Raji (cell line): ENCODE measurements around the gene ZNF280D.

Experiments
- POLR2A ChIP-seq: IDR thresholded peaks from 2 replicates; pipeline ENCODE4 v1.6.1; 2011; ENCODE audit warnings: low read depth, low read length, control low read depth; ENCODE audit not compliant: insufficient read depth

ZNF280D gene

DNA sequence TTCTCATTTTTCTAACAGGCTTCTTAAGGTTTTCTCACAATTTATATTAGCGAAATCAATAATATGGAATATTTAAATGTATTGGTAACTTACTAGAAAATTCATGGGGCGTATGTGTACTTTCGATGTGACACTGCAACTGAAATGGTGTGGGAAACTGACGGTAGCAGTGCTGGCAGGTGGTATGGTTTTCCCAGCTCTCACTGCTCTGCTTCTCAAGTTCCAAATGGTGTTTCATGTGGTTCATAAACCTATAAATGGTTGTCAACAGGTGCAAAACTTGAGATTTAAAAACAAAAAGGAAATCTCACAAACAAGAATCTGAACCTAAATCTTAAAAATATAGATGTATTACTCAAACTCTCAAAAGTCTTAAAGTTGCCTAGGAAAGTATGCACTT lies 54.7 kb downstream of the ZNF280D start:
- no peak for TF ChIP-seq POLR2A

GRCh38 chr15:56677271-56677670 lies 56.0 kb downstream of the ZNF280D start:
- TF ChIP-seq POLR2A = no peak

- TF ChIP-seq POLR2A = no peak
Observed at GRCh38 chr15:56675930-56676329, 57.4 kb downstream of the ZNF280D start.

GRCh38 chr15:56674857-56675256 lies 58.5 kb downstream of the ZNF280D start:
- TF ChIP-seq POLR2A = no peak

DNA sequence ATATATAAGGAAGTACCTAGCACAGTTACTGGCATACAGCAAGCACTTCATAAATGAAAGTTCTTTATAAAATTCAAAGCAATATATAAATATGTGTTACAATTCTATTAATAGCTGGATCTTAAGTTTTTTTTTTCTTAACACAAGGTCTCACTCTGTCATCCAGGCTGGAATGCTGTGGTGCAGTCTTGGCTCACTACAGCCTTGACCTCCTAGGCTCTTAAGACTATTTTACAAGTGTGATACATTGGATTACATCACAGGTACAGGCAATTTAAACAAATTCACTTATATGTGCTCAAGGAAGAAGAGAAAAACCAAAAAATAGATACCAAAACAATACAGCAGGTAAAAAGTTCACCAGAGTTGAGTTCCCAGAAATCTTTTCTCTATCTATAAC lies 60.6 kb downstream of the ZNF280D start:
- no peak for TF ChIP-seq POLR2A

DNA sequence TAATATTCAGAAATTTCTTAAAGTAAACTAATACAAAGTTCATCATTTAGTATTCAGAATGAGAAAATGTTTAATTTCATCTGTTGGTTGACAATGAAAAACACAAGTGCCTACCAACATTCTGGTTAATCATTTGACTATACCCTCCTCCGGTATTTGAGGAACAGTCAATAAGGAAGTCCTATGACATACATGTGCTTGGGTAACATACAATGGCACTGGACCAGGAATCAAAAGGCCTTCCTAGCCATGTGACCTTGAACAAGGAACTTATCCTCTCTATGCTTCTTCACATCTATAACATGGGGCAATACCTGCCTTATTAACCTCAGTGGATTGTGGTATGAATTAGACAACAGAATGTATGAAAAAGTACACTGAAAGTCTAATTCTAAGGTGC lies 65.8 kb downstream of the ZNF280D start:
- TF ChIP-seq POLR2A = no peak

DNA sequence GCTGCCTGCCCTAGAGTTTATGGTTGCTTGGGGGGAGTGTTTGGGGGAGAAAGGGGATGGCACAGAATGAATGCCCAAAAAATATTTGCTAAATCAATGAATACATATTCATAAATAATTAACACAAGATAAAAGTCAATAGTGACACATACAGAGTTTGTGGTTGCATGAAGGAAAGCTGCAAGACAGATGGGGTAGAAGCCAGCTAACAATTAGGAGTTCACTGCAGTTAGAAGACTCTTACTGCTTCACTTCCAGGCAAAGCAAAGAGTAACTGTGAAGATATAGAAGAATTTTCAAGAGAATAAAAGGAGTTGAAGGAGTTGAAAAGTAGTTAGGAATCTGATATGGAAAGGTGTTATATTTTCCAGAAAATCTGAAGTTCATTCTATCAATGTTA lies 72.4 kb downstream of the ZNF280D start:
- no peak for TF ChIP-seq POLR2A

DNA sequence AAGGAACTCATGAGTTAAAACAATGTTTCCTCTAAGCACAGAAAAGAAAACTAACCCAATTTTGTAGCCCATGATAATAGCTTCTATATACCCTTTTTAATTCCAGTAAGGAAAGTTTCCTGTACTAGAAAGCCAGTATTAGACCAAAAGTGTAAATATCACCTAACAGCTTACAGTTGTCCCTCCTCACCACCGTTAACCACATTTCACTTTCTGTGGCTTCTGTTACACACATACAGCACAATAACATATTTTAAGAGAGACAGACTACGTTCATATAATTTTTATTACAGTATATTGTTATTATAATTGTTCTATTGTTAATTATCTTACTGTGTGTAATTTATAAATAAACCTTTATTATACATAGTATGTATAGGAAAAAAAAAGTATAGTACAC lies 74.1 kb downstream of the ZNF280D start:
- TF ChIP-seq POLR2A = no peak

- no peak for TF ChIP-seq POLR2A
Observed at GRCh38 chr15:56654624-56655023, 78.7 kb downstream of the ZNF280D start.

GRCh38 chr15:56654216-56654615 lies 79.1 kb downstream of the ZNF280D start:
- no peak for TF ChIP-seq POLR2A

GRCh38 chr15:56653787-56654186 lies 79.5 kb downstream of the ZNF280D start:
- no peak for TF ChIP-seq POLR2A

DNA sequence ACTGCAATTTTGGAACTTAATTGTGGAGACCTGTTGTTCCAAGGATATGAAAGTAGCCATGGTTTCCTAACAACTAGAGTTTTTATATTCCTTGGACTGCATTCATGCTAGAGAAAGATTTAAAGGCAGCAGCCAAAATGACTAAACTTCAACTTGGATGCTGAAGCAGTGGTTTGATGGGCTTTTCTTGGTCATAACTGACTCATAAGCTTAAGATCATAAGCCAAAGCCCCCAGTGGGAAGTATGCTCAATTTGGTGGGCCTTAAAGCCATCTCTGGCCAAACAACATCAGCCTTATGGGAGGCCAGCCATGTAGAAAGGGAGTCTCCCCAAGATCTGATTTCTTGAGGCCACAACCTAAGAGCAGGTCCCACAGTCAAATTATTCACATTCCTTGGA lies 80.2 kb downstream of the ZNF280D start:
- TF ChIP-seq POLR2A = no peak

- no peak for TF ChIP-seq POLR2A
Observed at GRCh38 chr15:56648311-56648710, 85.0 kb downstream of the ZNF280D start.

- TF ChIP-seq POLR2A = no peak
Observed at GRCh38 chr15:56640549-56640948, 92.8 kb downstream of the ZNF280D start.

DNA sequence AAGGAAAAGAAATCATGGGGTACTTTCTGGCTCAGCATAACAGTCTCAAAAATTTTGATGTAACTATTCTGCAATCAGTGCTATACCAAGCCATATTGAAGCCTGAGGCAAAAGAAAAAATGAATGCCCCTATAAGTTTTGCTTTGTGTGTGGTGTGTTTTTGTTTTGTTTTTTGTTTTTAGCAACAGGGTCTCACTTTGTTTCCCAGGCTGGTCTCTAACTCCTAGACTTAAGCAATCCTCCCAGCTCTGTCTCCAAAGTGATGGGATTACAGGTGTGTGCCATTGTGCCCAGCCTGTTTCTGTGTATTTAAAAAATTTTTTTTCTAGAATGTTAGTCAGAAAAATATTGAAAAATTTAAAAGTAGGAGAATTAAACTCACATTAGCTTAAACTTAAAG lies 93.2 kb downstream of the ZNF280D start:
- TF ChIP-seq POLR2A = no peak

GRCh38 chr15:56639631-56640030 lies 93.7 kb downstream of the ZNF280D start:
- no peak for TF ChIP-seq POLR2A

DNA sequence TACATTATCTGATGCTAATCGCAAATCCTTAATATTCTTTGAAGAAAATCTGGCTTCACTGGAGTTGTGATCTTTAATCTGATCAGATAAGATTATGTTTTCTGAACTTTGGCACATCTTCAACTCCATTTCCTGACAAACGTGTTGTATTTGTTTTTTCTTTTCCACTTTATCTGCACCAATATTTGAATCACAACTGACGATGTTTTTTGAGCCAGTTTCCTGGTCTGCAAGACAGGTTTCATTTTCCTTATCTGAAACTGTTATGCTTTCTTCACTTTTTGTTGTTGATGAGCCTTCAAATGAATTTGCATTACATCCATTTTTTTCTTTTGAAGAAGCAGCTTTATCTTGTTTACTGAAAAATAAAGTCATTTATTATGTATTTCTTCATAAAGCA lies 101.5 kb downstream of the ZNF280D start:
- TF ChIP-seq POLR2A = no peak

DNA sequence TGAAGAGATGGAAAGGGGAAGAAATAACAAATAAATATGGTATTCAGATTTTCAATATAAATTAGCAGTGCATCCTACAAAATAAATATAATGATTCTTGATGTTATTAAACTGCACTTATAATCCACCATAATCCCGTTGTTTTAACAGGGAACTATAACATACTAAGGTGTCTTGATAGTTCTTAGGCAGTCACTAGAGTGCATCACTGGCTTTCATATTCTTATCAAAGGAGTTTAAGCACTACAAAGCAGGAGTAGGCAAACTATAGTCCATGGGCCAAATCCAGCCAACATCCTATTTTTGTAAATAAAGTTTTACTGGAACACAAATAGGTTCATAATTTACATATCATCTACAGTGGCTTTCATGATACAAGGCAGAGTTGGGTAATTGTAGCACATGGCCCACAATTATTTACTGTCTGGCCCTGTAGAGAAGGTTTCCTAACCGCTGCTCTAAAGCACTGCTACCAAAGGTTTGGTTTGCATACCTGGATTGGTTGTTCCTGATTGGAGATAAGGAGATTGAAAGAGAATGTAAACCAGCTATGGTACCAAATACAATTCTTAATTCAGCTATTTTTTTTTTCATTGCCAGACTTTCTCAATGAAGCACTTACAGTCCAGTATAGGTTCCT lies 104.3 kb downstream of the ZNF280D start:
- no peak for TF ChIP-seq POLR2A

DNA sequence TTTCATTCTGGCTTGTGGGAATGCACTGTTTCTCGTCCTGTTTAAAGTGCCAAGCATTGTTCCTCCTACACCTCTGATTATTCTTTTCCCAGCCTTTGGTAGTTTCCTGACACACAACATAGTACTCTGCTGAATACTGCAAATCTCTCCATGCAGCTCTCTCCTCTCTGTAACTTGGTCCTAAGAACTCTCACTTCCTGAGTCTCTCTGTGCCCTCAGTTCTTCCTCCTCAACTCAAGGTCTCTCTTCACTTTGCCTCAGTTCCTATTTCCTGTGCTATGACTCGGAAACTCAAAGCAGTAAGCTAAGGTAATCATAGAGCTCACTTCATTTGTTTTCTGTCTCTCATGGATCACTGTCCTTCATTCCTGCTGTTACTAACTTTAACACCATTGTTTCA lies 113.4 kb downstream of the ZNF280D start:
- no peak for TF ChIP-seq POLR2A
